PFSK-1 (cell line): ENCODE measurements around the gene CHMP6.

Experiments
- POLR2AphosphoS5 ChIP-seq: IDR thresholded peaks from 2 replicates; pipeline ENCODE4 v1.6.1; 2012; ENCODE audit warnings: low read depth, mild to moderate bottlenecking, control low read depth, low read length, moderate library complexity
- REST ChIP-seq, 2 experiments: IDR thresholded peaks; 2 replicates each; pipeline versions ENCODE4 v1.6.1 to v1.8.0; 2011 to 2012; ENCODE audit warnings: low read depth in 2 of 2, low read length in 2 of 2, control low read depth in 1 of 2, inconsistent platforms in 1 of 2, mild to moderate bottlenecking in 1 of 2, moderate library complexity in 1 of 2; ENCODE audit not compliant: insufficient read depth in 1 of 2
- SIN3A ChIP-seq: IDR thresholded peaks from 2 replicates; pipeline ENCODE4 v1.6.1; 2012; ENCODE audit warnings: mild to moderate bottlenecking, low read length, moderate library complexity, borderline replicate concordance; ENCODE audit not compliant: insufficient read depth
- TAF1 ChIP-seq: IDR thresholded peaks from 2 replicates; pipeline ENCODE4 v1.6.1; 2012; ENCODE audit warnings: low read length, control low read depth, borderline replicate concordance; ENCODE audit not compliant: insufficient read depth

GRCh38 chr17:81020443-81020766 lies 28.8 kb downstream of the CHMP6 start:
- TF ChIP-seq REST (IDR thresholded peaks at IDR 0.05; ENCODE audit: insufficient read depth in 1 of 2, low read depth in 2 of 2, low read length in 2 of 2) (no peak), TAF1 (no peak), POLR2AphosphoS5 (no peak), SIN3A (no peak)
